HG03460 (cell line): ENCODE data around the gene MED16.
"Not testable (repeated sequence)": the region's sequence is repeated elsewhere in the genome, so short reads cannot be mapped to it uniquely, and the experiment has no call there.

Source experiments
- ATAC-seq: cut with Tn5 transposase; IDR thresholded peaks from one replicate; pipeline ENCODE4 v1.9.1; 2021; ENCODE audit not compliant: unreplicated experiment

The MED16 gene

DNA sequence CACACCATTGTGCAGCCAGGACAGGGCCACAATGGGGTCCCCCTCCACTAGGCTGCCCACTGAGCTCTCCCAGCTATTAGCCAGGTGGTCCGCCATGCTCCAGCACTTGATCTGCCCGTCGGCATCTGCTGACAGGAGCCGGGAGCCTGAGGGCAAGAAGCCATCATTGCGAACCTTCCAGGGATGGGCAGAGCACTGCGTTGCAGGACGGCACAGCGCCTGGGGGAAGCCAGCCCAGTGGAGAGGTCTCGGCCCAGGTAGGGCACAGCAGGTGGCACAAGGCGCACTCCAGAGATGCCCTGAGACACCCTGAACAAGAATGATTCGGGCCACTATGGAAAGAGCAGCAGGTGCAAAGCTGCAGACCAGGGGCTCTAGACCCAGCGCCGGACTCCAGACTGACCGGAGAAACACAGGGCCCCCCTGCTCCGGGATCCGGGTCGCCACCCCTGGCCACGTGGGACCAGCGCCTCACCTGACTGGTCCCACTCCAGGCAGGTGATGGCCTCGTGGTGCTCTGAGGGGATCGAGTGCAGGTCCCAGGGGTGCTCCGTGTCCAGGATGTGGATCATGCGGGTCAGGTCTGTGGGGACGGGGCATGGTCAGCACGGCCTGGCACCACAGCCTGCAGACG, 3.2 kb downstream of the MED16 start:
- ATAC-seq, result no peak

DNA sequence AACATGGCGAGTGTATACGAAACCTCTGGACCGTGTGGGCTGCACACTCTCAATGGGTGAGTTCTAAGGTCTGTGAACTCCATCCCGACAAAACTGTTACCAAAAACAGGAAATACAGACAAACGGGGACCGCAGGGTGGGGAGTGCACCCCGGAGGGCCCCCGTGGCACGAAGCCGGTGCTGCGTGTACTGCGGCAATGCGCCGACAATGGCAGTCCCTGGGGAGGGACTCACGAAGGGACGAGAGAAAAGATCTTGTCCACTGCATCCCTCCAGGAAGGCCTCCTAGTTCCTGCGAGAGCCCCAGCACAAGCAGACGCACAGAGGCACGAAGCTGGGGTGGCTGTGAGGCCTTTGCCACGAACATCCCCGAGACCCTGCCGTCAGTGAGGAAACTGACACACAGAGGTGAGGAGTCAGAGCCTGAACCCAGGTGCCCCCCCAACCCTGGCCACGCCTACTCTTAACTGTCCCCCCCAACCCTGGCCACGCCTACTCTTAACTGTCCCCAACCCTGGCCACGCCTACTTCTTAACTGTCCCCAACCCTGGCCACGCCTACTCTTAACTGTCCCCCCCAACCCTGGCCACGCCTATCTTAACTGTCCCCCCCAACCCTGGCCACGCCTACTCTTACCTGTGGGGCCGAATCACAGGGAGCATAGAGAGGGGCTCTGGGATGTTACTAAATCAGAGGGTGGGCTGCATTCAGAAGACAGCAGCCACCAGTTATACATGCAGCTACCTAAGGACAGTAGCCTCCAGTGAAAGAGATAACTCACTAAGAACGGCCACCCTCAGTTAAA, 4.2 kb downstream of the MED16 start:
- ATAC-seq, result no peak

DNA sequence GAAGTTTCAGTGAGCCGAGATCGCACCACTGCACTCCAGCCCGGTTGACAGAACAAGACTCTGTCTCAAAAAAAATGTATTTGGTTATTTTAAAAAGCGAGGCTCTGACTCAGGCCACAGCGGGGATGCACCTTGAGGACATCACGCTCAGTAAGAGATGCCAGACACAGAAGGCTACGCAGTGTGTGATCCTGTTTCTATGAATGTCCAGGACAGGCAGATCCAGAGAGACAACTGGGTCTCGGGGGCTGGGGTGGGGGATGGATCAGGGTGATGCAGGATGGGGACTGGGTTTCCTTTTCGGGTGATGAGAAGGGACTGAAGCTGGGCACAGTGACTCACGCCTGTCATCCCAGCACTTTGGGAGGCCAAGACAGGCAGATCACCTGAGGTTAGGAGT, 5.4 kb downstream of the MED16 start:
- no peak for ATAC-seq

DNA sequence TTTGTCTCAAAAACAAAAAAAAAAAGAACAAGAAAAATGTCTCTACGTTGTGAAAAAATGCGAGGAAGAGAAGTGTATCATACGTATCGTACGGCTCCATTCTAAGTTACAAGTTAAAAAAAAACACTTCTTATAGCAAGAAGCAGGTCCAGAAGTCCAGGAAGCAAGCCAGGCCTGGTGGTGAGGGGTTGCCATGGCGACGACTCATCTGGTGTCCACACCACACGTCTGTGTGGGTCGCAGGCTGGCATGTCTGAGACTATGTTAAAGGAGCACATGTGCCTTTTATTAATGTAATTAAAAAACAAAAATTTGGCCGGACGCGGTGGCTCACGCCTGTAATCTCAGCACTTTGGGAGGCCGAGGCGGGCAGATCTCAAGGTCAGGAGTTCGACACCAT, 5.9 kb downstream of the MED16 start:
- no peak for ATAC-seq

DNA sequence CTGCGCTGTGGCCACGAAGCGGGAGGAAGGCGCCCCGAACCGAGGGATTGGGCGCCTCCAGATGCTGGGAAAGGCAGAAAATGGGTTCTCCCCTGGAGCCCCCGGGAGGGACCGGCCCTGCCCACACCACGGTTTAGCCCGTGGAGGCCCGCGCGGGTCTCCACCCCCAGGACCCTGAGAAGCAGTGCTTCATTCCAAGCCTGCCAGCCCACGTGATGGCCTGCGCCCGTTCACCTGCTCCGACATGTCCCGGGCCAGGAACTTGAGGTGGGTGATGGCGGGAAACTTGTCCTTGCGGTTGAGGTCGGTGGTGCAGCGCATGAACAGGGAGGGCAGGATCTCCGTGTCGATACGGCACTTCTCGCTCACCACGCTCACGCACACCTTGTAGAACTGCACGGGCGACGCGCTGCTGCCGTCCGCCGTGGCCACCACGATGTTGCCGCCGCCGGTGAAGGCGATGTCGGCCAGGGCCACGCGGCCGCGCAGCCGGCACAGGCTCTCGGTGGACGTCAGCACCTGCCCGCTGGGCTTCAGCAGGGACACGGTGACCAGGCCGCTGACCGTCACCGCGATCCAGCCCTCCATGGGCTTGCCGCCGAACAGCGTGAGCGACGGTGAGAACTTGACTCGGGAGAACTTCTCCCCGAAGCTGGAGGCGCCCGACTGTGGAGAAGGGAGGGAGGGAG, 7.3 kb downstream of the MED16 start:
- no peak for ATAC-seq

DNA sequence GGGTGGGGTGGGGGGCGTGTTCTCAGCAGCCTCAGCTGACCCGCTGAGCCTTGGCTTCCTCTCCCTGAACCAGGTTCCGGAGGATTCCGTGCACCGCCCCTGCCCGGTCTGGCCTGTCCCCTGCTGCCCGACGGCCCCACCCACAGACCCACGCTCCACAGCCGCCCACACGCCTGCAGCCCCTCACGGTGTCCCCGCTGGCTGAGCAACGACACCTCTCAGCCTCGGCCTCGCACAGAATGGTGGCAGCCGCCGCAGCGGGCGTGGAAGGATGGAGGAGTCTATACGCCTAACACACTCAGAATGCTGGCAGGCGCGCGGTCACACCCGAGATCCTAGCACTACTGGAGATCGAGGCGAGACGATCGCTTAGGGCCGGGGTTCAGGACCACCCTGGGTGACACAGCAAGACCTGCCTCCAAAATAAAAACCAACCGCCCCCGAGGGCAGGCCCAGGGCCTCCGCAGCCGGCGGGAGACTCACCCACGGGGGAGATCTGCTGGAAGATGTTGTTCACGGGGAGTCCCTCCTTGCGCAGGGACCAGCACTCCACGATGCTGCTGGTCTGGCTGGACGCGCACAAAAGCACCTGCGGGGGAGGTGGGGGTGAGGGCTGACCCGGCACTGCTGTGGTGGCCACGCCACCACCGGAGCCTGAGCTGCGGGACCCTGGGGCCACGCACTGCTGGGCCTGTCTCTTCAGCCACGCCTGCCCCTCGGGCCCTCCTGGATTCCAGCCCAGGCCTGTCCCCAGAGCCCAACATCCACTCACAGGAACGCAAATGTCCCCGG, 8.4 kb downstream of the MED16 start:
- no peak for ATAC-seq

DNA sequence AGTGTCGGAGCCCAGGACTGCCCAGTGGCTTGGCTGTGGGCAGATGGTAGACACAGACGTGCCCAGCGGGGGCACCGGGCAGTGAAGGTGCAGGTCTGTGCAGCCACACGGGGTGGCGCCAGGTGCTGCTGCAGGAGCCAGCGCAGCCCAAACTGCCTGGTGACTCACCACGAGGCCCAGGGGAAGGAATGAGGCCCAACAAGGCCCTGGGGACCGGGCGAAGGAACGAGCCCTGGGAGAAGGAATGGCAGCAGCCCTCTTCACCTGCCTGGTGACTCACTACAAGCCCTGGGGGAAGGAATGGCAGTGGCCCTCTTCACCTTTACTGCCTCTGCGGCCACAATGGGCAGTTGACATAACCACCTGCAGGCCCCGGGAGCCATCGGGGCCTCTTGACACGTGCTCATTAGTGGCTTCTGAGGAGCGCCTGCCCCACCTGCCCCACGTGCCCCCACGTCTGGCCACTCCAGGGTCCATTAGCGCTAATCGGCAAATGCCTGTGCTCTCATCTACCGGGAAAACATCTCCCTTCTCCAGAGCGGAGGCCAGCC, 9.3 kb downstream of the MED16 start:
- ATAC-seq, result no peak

DNA sequence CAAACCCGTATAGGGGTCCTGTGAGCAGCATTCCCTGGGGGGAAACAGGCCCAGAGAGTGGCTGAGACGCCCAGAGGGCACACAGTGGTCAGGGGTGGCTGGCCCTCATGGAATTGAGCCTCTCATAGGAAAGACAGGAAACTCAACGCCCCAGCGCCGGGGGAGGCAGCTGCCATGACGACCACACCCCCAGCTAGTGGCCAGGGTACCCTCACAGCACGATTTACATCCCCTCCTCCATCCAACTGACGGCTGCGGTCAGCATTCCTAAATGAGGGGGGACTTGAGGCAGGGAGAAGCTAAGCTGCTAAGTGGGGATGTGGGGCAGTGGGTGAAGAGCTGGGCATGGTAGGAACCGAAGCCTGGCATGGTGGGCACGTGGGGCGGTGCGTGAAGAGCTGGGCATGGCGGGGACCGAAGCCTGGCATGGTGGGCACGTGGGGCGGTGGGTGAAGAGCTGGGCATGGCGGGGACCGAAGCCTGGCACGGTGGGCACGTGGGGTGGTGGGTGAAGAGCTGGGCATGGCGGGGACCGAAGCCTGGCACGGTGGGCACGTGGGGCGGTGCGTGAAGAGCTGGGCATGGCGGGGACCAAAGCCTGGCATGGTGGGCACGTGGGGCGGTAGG, 10.0 kb downstream of the MED16 start:
- ATAC-seq, result no peak

DNA sequence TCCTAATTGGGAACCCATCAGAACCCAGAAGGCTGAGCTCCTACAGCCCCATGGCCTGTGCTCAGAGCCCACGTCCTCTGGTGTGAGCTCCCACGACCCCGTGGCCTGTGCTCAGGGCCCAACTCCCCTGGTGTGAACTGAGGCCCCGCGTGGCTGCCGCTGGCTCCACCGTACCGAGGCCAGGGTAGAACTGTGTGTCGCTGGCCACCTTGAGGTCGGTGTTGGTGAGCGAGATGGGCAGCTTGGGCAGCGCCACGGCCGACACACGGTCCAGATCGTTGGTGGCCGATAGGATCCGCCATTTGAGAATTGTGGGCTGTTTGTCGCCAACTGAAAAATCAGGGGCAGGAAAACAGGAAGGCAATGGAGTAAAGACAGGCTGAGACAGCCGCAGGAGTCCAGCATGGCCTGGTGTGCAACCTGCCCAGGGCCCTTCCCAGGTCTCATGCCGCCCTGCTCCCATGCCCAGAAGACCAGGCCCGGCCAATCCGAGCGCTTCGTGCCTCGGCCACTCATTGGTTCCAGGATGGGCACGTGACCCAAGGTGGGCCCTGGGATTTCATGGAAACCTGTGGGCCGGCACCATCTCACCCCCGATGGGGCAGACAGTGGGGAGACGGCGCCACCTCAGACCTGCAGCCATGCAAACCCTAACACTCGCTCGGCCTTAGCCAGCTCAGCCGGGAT, 11.5 kb downstream of the MED16 start:
- no peak for ATAC-seq

DNA sequence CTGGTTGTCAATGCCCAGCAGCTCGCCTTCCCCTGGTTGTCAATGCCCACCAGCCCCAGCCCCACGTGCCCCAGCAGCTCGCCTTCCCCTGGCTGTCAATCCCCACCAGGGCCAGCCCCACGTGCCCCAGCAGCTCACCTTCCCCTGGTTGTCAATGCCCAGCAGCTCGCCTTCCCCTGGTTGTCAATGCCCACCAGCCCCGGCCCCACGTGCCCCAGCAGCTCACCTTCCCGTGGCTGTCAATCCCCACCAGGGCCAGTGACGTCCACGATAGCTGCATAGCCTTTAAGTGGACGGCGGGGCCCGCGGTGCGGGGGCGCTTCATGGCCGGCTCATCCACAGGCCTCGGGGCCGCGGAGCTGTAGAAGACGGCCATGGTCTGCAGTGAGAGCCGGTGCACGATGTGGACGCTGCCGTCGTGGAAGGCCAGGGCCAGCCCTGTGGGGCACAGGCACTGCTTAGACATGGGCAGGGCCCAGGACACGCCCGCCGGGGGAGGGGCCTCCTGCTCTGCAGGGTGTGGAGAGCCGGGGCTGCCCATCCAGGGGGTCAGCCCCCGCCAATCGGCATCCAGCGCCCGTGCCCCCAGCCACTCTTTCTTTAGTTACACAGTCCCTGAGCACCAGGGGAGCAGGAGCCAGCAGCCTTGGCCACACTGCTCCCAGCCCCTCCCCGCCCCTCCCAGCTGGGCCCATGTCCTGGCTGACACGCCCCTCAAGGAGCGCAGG, 13.1 kb downstream of the MED16 start:
- no peak for ATAC-seq

DNA sequence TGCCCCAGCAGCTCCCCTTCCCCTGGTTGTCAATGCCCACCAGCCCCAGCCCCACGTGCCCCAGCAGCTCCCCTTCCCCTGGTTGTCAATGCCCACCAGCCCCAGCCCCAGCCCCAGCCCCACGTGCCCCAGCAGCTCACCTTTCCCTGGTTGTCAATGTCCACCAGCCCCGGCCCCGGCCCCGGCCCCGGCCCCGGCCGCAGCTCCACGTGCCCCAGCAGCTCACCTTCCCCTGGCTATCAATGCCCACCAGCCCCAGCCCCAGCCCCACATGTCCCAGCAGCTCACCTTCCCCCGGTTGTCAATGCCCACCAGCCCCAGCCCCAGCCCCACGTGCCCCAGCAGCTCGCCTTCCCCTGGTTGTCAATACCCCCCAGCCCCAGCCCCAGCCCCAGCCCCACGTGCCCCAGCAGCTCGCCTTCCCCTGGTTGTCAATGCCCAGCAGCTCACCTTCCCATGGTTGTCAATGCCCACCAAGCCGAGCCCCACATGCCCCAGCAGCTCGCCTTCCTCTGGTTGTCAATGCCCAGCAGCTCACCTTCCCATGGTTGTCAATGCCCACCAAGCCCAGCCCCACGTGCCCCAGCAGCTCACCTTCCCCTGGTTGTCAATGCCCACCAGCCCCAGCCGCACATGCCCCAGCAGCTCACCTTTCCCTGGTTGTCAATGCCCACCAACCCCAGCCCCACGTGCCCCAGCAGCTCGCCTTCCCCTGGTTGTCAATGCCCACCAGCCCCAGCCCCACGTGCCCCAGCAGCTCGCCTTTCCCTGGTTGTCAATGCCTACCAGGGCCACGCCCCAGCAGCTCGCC, 14.0 kb downstream of the MED16 start:
- ATAC-seq, result not testable (repeated sequence)

DNA sequence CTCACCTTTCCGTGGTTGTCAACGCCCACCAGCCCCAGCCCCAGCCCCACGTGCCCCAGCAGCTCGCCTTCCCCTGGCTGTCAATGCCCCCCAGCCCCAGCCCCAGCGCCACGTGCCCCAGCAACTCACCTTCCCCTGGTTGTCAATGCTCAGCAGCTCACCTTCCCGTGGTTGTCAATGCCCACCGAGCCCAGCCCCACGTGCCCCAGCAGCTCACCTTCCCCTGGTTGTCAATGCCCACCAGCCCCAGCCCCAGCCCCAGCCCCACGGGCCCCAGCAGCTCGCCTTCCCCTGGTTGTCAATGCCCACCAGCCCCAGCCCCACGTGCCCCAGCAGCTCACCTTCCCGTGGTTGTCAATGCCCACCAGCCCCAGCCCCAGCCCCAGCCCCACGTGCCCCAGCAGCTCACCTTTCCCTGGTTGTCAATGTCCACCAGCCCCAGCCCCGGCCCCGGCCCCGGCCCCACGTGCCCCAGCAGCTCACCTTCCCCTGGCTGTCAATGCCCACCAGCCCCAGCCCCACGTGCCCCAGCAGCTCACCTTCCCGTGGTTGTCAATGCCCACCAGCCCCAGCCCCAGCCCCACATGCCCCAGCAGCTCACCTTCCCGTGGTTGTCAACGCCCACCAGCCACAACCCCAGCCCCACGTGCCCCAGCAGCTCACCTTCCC, 14.9 kb downstream of the MED16 start:
- not testable (repeated sequence) for ATAC-seq

DNA sequence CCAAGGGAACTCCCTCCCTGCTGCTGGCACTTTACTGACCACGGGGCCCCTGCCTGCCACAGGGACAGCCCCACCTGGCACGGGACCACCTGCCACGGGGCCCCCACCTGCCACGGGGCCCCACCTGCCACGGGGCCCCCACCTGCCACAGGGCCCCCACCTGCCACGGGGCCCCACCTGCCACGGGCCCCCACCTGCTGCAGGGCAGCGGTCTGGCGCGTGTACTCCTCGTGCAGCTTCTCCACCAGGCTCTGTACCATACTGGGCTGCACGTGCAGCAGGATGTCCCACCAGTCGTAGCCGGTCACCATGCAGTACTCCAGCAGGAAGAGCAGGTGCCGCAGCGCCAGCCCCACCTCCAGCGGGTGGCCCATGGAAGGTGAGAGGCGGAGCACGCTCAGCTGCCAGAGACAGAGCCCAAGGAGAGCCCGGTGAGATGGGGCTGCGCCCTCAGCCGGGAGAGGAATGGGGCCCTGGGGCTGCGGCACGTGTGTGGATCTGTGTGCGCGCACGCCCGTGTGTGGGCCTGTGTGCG, 16.1 kb downstream of the MED16 start:
- no peak for ATAC-seq

DNA sequence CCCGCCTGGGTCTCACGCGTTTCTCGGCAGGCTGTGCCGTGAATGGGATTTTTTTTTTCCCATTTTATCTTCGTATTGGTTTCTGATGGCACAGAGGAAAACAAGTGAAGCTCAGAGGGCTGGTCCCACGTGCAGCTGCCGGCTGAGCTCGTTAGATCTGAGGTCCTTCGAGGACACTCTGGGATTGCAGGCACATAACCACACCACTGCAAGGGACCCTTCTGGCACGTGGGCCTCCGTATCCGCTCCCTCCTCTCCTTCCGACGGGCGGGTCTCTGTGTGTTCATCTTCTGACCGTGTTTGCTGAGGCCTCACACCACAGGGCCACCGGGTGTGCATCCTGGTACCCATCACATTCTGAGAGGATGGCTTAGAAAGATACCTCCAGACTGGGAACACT, 16.9 kb downstream of the MED16 start:
- no peak for ATAC-seq

DNA sequence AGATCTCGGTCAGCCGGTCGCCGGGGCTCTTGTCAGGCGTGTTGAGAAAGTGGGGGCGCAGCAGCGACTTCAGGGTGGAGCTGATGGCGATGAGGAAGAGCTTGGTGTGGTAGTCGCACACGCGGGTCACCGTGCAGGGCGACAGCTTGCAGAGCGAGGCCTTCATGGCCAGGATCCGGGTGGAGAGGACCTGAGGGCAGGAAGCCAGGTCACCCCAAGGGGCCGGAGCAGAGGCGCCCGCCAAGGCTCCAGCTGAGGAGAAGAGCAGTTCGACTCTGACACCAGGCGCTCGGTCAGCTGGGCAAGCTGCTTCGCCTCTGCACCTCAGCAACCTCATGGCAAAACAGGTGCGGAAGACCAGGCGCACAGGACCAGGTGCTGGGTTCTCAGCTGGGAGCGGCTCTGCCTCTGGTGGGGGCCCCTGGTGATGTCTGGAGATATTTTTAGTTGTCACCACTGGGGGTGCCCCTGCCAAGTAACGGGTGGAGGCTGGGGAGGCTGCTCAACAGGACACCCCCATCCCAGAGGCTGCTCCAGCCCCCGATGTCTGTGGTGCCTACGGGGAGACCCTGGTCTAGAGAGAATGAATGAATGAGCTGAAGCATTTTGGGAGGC, 17.6 kb downstream of the MED16 start:
- no peak for ATAC-seq

DNA sequence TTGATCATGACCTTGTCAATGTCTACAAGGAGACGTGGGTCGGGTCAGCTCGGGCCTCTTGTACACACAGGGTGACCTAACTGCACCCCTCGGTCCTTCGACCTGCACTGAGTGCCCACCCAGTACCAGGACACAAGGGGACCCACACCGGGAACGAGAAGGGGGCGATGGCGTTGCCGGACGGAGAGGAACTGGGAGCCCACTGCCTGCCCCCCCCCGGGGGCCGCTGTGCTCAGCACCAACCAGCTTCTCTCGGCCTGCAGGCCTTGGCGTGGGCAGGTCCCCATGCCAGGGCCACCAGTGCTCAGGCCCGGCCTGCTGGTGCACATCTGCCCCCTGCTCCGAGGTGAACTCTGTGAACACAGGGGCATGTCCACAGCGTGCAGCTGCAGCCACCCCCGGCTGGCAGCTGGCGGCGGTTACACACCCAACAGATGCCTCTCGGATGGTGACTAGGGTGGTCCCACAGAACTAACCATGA, 19.4 kb downstream of the MED16 start:
- ATAC-seq, result no peak

DNA sequence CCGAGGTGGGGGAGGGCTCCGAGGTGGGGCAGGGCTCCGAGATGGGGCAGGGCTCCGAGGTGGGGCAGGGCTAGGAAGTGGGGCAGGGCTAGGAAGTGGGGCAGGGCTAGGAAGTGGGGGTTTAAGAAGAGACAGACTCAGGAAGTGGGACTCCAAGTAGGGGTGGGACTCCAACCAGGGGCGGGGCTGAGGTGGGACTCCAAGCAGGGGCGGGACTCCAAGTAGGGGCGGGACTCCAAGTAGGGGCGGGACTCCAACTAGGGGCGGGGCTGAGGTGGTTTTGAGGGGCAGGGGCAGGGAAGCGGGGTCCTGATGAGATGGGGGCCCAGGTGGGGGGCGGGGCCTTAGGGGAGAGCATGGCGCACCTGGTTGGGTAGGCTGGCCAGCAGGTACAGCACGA, 19.9 kb downstream of the MED16 start:
- no peak for ATAC-seq
